Endothelial cell of umbilical vein (primary cell): ENCODE measurements around the gene CBX4. TPM values are rescaled to one million over a fixed set of nuclear protein-coding genes. Genes with fewer than 3 reads are reported as not detected.

ENCODE experiments used
- BruUV-seq: library from RNA; stranded (reverse); fragments of 400-500 nt; replicated peaks from 2 replicates; lab custom pipeline; 2021; lab: Mats Ljungman, UMichigan
- CTCF ChIA-PET: fragments of 300-600, 350-600 bp; sonication (Branson Sonifier 250); formaldehyde crosslinking; loops from one replicate; lab custom pipeline; 2021; ENCODE audit warnings: antibody characterized with exemption, inconsistent platforms; lab: Charles Lee
- POLR2A ChIA-PET: fragments of 300-600, 350-600 bp; sonication (Branson Sonifier 250); formaldehyde crosslinking; loops from one replicate; lab custom pipeline; 2021; ENCODE audit warnings: antibody characterized with exemption, inconsistent platforms; lab: Charles Lee
- DNase-seq: peaks from one replicate; pipeline ENCODE4 v3.0.0-alpha.2; 2011; ENCODE audit warnings: low read depth, low spot score
- FAIRE-seq: peaks from 2 replicates; lab custom pipeline; 2011; peaks lifted over from hg19 to GRCh38; lab: Jason Lieb, UNC
- H2AFZ ChIP-seq: 2 replicates; pipeline ENCODE4 v1.6.0; 2012; ENCODE audit warnings: low read depth, low read length, control low read depth, inconsistent platforms
- H3K27ac ChIP-seq: 2 replicates; pipeline ENCODE4 v1.5.1; 2011; ENCODE audit warnings: low read depth, mild to moderate bottlenecking, control low read depth, low read length, moderate library complexity; ENCODE audit not compliant: insufficient read depth
- H3K27me3 ChIP-seq, 2 experiments: 2 replicates each; pipeline versions ENCODE4 v1.6.0 to v1.6.1; 2011; ENCODE audit warnings: low read length in 2 of 2, mixed read lengths in 1 of 2; ENCODE audit not compliant: control insufficient read depth in 2 of 2, insufficient read depth in 2 of 2
- H3K36me3 ChIP-seq, 2 experiments: 2 replicates in 1 of 2; 3 replicates in 1 of 2; pipeline ENCODE4 v1.5.1; 2011; ENCODE audit warnings: low read length in 2 of 2, mild to moderate bottlenecking in 1 of 2, moderate library complexity in 1 of 2; ENCODE audit not compliant: control insufficient read depth in 2 of 2, insufficient read depth in 2 of 2; ENCODE audit errors: extremely low read depth in 1 of 2
- H3K4me1 ChIP-seq: 3 replicates; pipeline ENCODE4 v1.5.1; 2011; ENCODE audit warnings: mild to moderate bottlenecking, low read length; ENCODE audit not compliant: control insufficient read depth, insufficient read depth; ENCODE audit errors: extremely low read depth
- H3K4me2 ChIP-seq: 2 replicates; pipeline ENCODE4 v1.6.1; 2011; ENCODE audit warnings: low read length, control low read depth, mixed read lengths; ENCODE audit not compliant: insufficient read depth
- H3K4me3 ChIP-seq, 3 experiments: fragments of 200-600 bp in 1 of 3; sonication (generic), shearing (Covaris generic) in 1 of 3; replicated peaks in 1 of 3; 2 replicates each; pipeline ENCODE4 v1.5.1; 2011 to 2016; ENCODE audit warnings: control low read depth in 3 of 3, low read length in 3 of 3, mild to moderate bottlenecking in 2 of 3, inconsistent platforms in 1 of 3, low read depth in 1 of 3, moderate library complexity in 1 of 3; ENCODE audit not compliant: insufficient read depth in 1 of 3
- H3K79me2 ChIP-seq: 2 replicates; pipeline ENCODE4 v1.6.0; 2012; ENCODE audit warnings: low read length, inconsistent platforms; ENCODE audit not compliant: control insufficient read depth, insufficient read depth
- H3K9ac ChIP-seq: replicated peaks from 2 replicates; pipeline ENCODE3; 2011; ENCODE audit warnings: low read length, control low read depth; ENCODE audit not compliant: insufficient read depth; ENCODE audit errors: extremely low read depth
- H3K9me1 ChIP-seq: replicated peaks from 3 replicates; pipeline ENCODE4 v1.6.0; 2011; ENCODE audit warnings: mild to moderate bottlenecking, low read length; ENCODE audit not compliant: control insufficient read depth, insufficient read depth; ENCODE audit errors: extremely low read depth
- H3K9me3 ChIP-seq: replicated peaks from 2 replicates; pipeline ENCODE4 v1.5.1; 2012; ENCODE audit warnings: low read length, inconsistent platforms; ENCODE audit not compliant: control insufficient read depth, insufficient read depth
- H4K20me1 ChIP-seq: replicated peaks from 2 replicates; pipeline ENCODE3; 2011; ENCODE audit warnings: mild to moderate bottlenecking, low read length; ENCODE audit not compliant: control insufficient read depth, insufficient read depth; ENCODE audit errors: extremely low read depth
- EZH2 ChIP-seq: IDR thresholded peaks from 2 replicates; pipeline ENCODE4 v1.6.1; 2012; ENCODE audit warnings: borderline replicate concordance, low read depth, mild to moderate bottlenecking, moderate library complexity, low read length, inconsistent platforms; ENCODE audit not compliant: severe bottlenecking
- FOS ChIP-seq: IDR thresholded peaks from 2 replicates; pipeline ENCODE4 v1.6.1; 2011; ENCODE audit warnings: mild to moderate bottlenecking, low read length, moderate library complexity, borderline replicate concordance; ENCODE audit not compliant: insufficient read depth
- GATA2 ChIP-seq: IDR thresholded peaks from 2 replicates; pipeline ENCODE4 v1.7.0; 2011; ENCODE audit warnings: low read depth, mild to moderate bottlenecking, moderate library complexity, mixed read lengths, low read length; ENCODE audit not compliant: insufficient read length, insufficient read depth
- JUN ChIP-seq: IDR thresholded peaks from 2 replicates; pipeline ENCODE4 v1.6.1; 2011; ENCODE audit warnings: borderline replicate concordance, low read depth; ENCODE audit not compliant: insufficient read length, insufficient read depth
- MAX ChIP-seq: IDR thresholded peaks from 2 replicates; pipeline ENCODE4 v1.6.1; 2011; ENCODE audit not compliant: insufficient read depth, insufficient read length
- MYC ChIP-seq: IDR thresholded peaks from one replicate; pipeline ENCODE4 v1.6.1; 2011; ENCODE audit warnings: mild to moderate bottlenecking, low read depth, low read length
- POLR2A ChIP-seq: IDR thresholded peaks from 2 replicates; pipeline ENCODE4 v1.6.1; 2012; ENCODE audit warnings: low read depth, mild to moderate bottlenecking, control low read depth, low read length
- POLR2AphosphoS5 ChIP-seq: IDR thresholded peaks from 2 replicates; pipeline ENCODE4 v1.6.1; 2012; ENCODE audit warnings: low read depth, mild to moderate bottlenecking, control low read depth, low read length, moderate library complexity; ENCODE audit not compliant: insufficient read depth
- dilution Hi-C: fragments of 300-500 bp; cut with MboI; formaldehyde crosslinking; loops from one replicate; pipeline ENCODE4 v1.15.0; 2019; ENCODE audit warnings: low sequenced_read_pairs; ENCODE audit not compliant: extremely low pct_ligation_motif_present
- intact Hi-C: fragments of 100-400 bp; cut with micrococcal nuclease; formaldehyde crosslinking; loops from one replicate; pipeline ENCODE4 v1.10.0; 2022
- polyA plus RNA-seq, 4 experiments: library from polyadenylated mRNA; depleted of rRNA in 3 of 4; stranded (reverse) in 3 of 4; unstranded in 1 of 4; fragments of >200 nt; gene quantifications; 2 replicates each; pipeline versions ENCODE4 v1.2.1 to v1.2.3, GENCODE V29; 2011 to 2012; ENCODE audit warnings: missing spikeins in 1 of 4
- total RNA-seq: library from RNA; stranded (reverse); gene quantifications from 2 replicates; pipeline ENCODE4 v1.2.3, GENCODE V29; 2021
- TF ChIP-seq, protein P1 (sequence below), 2 donors: IDR thresholded peaks; 1 replicate in 1 of 2; 2 replicates in 1 of 2; pipeline ENCODE4 v1.5.1; 2011; ENCODE audit warnings: low read length in 2 of 2, mild to moderate bottlenecking in 2 of 2, moderate library complexity in 2 of 2, control low read depth in 1 of 2, inconsistent platforms in 1 of 2, low read depth in 1 of 2; ENCODE audit not compliant: insufficient read depth in 1 of 2; ENCODE audit errors: extremely low read depth in 1 of 2

CBX4 gene
- total and polyA plus RNA-seq, 2 donors (not counting 3 experiments of a cell fraction or from before 2014, with no cell fraction given): 7.0 to 12.3 TPM

GRCh38 chr17:79861413-79862216 lies 22.4 kb upstream of the CBX4 start:
- H3K4me3 ChIP-seq: no peak overlapping the region
- no peak overlapping the region for H2AFZ ChIP-seq
- intact Hi-C loops: no loop called here
- FAIRE-seq: no peak
- H3K4me1 ChIP-seq: no peaks in the 10 kb centered on the region
- H4K20me1 ChIP-seq: no peaks in the 10 kb centered on the region
- ChIA-PET POLR2A (no interaction called here), CTCF (interaction anchor here (0.6 to 1.2 kb wide), 2 partner anchors 17 to 115 kb away, joined by 3 read pairs; no protein-coding TSS in a partner anchor)
- DNase-seq: no peak
- peaks cover 0 to 2% of the 10 kb centered on the region in 2 experiments for H3K27me3 ChIP-seq
- no peaks in the 10 kb centered on the region for H3K79me2 ChIP-seq
- H3K9me3 ChIP-seq: no peaks in the 10 kb centered on the region
- no TSS peak for BruUV-seq
- H3K9ac ChIP-seq: no peak overlapping the region
- H3K36me3 ChIP-seq: no peaks in the 10 kb centered on the region
- no peaks in the 10 kb centered on the region for H3K9me1 ChIP-seq
- no peak overlapping the region for H3K27ac ChIP-seq
- H3K4me2 ChIP-seq: no peak overlapping the region
- no peak for TF ChIP-seq EZH2
- TF ChIP-seq MAX: no peak
- no peak for TF ChIP-seq POLR2A
- TF ChIP-seq JUN: no peak
- TF ChIP-seq MYC: no peak
- TF ChIP-seq, protein P1, sequence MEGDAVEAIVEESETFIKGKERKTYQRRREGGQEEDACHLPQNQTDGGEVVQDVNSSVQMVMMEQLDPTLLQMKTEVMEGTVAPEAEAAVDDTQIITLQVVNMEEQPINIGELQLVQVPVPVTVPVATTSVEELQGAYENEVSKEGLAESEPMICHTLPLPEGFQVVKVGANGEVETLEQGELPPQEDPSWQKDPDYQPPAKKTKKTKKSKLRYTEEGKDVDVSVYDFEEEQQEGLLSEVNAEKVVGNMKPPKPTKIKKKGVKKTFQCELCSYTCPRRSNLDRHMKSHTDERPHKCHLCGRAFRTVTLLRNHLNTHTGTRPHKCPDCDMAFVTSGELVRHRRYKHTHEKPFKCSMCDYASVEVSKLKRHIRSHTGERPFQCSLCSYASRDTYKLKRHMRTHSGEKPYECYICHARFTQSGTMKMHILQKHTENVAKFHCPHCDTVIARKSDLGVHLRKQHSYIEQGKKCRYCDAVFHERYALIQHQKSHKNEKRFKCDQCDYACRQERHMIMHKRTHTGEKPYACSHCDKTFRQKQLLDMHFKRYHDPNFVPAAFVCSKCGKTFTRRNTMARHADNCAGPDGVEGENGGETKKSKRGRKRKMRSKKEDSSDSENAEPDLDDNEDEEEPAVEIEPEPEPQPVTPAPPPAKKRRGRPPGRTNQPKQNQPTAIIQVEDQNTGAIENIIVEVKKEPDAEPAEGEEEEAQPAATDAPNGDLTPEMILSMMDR (IDR thresholded peaks at IDR 0.05; ENCODE audit: extremely low read depth in 1 of 2, insufficient read depth in 1 of 2, low read depth in 1 of 2, low read length in 2 of 2): no peak
- TF ChIP-seq GATA2: no peak
- no peak for TF ChIP-seq POLR2AphosphoS5
- no peak for TF ChIP-seq FOS
- dilution Hi-C loops: no loop called here
